Hepatocyte (in vitro differentiated cells): ENCODE results near the gene OR51V1. TPM values are rescaled to one million over a fixed set of nuclear protein-coding genes. Genes with fewer than 3 reads are reported as not detected.

Source experiments
- DNase-seq: peaks from one replicate; pipeline ENCODE4 v3.0.0-alpha.2; 2016; ENCODE audit warnings: low spot score
- H2AFZ ChIP-seq: fragments of 200-600 bp; sonication (generic); 2 replicates; pipeline ENCODE4 v1.6.0; 2016; ENCODE audit warnings: antibody characterized with exemption, mild to moderate bottlenecking
- H3K27ac ChIP-seq: fragments of 200-600 bp; sonication (generic); 2 replicates; pipeline ENCODE4 v1.5.1; 2016; ENCODE audit warnings: mild to moderate bottlenecking
- H3K27me3 ChIP-seq: fragments of 200-600 bp; sonication (generic); 2 replicates; pipeline ENCODE4 v1.6.1; 2016
- H3K36me3 ChIP-seq: fragments of 200-600 bp; sonication (generic); replicated peaks from 2 replicates; pipeline ENCODE4 v1.5.1; 2016; ENCODE audit warnings: low read depth; ENCODE audit not compliant: insufficient read depth
- H3K4me1 ChIP-seq: fragments of 200-600 bp; sonication (generic); 2 replicates; pipeline ENCODE4 v1.5.1; 2016; ENCODE audit warnings: mild to moderate bottlenecking, moderate library complexity; ENCODE audit not compliant: insufficient read depth
- H3K4me2 ChIP-seq: fragments of 200-600 bp; sonication (generic); 2 replicates; pipeline ENCODE4 v1.6.0; 2016
- H3K4me3 ChIP-seq: fragments of 200-600 bp; sonication (generic); 2 replicates; pipeline ENCODE4 v1.5.1; 2016; ENCODE audit warnings: mild to moderate bottlenecking
- H3K79me2 ChIP-seq: fragments of 200-600 bp; sonication (generic); 2 replicates; pipeline ENCODE4 v1.6.0; 2017; ENCODE audit warnings: mild to moderate bottlenecking
- H3K9me2 ChIP-seq: fragments of 200-600 bp; sonication (generic); replicated peaks from 2 replicates; pipeline ENCODE4 v1.6.0; 2017; ENCODE audit warnings: mild to moderate bottlenecking; ENCODE audit not compliant: insufficient read depth
- H3K9me3 ChIP-seq: fragments of 200-600 bp; sonication (generic); 2 replicates; pipeline ENCODE4 v1.5.1; 2016; ENCODE audit warnings: low read depth, mild to moderate bottlenecking
- H4K20me1 ChIP-seq: fragments of 200-600 bp; sonication (generic); 2 replicates; pipeline ENCODE4 v1.6.0; 2016; ENCODE audit warnings: mild to moderate bottlenecking; ENCODE audit not compliant: insufficient read depth, poor library complexity, severe bottlenecking
- EZH2 ChIP-seq: fragments of 200-600 bp; sonication (generic); IDR thresholded peaks from 2 replicates; pipeline ENCODE4 v1.6.1; 2016; ENCODE audit warnings: antibody characterized with exemption, mild to moderate bottlenecking, borderline replicate concordance
- EZH2phosphoT487 ChIP-seq: fragments of 200-600 bp; sonication (generic); IDR thresholded peaks from one replicate; pipeline ENCODE4 v1.6.1; 2018; ENCODE audit warnings: antibody characterized with exemption, mild to moderate bottlenecking, low read depth, moderate library complexity; ENCODE audit not compliant: unreplicated experiment, severe bottlenecking
- WGBS: methylation state at CpG from one replicate; pipeline ENCODE4 v1.1.6; 2016; ENCODE audit warnings: low lambda C conversion rate; ENCODE audit errors: missing lambda C conversion rate; 5-methylcytosine and 5-hydroxymethylcytosine counted together
- polyA plus RNA-seq: library from polyadenylated mRNA; unstranded; fragments of >200 nt; fragmentation: Nextera tagmentation; extraction: Ambion mirVana; gene quantifications from 2 replicates; pipeline ENCODE4 v1.2.1, GENCODE V29; 2016
- total RNA-seq: library from RNA; depleted of rRNA; stranded (reverse); fragments of >200 nt; gene quantifications from 2 replicates; pipeline ENCODE4 v1.2.3, GENCODE V29; 2014
- TF ChIP-seq, protein P1 (sequence below): fragments of 200-600 bp; sonication (generic); IDR thresholded peaks from 2 replicates; pipeline ENCODE4 v1.5.1; 2016; ENCODE audit warnings: antibody characterized with exemption, mild to moderate bottlenecking; ENCODE audit not compliant: poor library complexity

Gene OR51V1
- total and polyA plus RNA-seq, 2 experiments from 2014 or later, result not detected

DNA sequence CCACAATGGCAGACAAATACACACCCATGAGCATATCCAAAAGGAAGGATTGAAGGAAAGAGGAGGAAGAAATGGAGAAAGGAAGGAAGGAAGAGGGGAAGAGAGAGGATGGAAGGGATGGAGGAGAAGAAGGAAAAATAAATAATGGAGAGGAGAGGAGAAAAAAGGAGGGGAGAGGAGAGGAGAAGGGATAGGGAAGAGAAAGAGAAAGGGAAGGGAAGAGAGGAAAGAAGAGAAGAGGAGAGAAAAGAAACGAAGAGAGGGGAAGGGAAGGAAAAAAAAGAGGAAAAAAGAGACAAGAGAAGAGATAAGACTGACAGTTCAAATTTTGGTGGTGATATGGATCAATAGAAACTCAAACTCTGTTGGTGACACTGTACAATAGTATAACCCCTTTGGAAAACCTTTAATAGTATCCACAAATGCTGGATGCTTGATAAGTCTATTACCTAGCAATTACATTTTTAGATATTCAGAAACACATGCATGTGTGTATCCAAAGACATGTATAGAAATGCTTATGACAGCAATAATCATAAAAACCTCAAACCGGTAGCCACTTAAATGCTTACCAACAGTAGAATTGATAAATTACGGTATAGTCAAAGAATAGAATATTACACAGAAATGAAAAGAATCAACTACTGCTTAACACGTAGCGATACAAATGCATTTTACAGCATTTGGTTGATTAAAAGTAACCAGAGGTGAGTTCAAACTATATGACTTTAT lies 35.0 kb upstream of the OR51V1 start:
- Histone ChIP-seq H3K36me3 (no peaks in the 10 kb centered on the region), H3K27ac (no peak overlapping the region), H3K79me2 (no peaks in the 10 kb centered on the region), H3K4me3 (no peak overlapping the region), H3K4me1 (no peaks in the 10 kb centered on the region), H3K9me2 (no peaks in the 10 kb centered on the region), H3K9me3 (no peaks in the 10 kb centered on the region), H4K20me1 (no peaks in the 10 kb centered on the region), H3K4me2 (no peak overlapping the region), H3K27me3 (no peaks in the 10 kb centered on the region), H2AFZ (no peak overlapping the region)
- WGBS, result 96% methylated on average over 5 of the region's 5 CpGs
- no peak for DNase-seq
- TF ChIP-seq, protein P1, sequence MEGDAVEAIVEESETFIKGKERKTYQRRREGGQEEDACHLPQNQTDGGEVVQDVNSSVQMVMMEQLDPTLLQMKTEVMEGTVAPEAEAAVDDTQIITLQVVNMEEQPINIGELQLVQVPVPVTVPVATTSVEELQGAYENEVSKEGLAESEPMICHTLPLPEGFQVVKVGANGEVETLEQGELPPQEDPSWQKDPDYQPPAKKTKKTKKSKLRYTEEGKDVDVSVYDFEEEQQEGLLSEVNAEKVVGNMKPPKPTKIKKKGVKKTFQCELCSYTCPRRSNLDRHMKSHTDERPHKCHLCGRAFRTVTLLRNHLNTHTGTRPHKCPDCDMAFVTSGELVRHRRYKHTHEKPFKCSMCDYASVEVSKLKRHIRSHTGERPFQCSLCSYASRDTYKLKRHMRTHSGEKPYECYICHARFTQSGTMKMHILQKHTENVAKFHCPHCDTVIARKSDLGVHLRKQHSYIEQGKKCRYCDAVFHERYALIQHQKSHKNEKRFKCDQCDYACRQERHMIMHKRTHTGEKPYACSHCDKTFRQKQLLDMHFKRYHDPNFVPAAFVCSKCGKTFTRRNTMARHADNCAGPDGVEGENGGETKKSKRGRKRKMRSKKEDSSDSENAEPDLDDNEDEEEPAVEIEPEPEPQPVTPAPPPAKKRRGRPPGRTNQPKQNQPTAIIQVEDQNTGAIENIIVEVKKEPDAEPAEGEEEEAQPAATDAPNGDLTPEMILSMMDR, result no peak
- TF ChIP-seq EZH2 (no peak), EZH2phosphoT487 (no peak)

DNA sequence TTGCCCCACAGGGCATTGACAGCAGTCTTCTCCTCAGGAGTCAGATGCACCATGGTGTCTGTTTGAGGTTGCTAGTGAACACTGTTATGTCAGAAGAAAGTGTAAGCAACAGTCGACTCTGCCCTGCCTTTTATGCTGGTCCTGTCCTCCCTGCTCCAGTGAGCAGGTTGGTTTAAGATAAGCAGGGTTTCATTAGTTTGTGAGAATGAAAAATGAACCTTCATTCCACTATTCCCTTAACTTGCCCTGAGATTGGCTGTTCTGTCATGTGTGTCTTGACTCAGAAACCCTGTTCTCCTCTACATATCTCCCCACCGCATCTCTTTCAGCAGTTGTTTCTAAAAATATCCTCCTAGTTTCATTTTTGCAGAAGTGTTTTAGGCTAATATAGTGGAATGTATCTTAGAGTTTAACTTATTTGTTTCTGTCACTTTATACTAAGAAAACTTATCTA lies 33.9 kb upstream of the OR51V1 start, which contains the start of gene HBD:
Gene HBD, minus strand, starts transcription at position 103 of the 454 bp plus-strand sequence. Its CDS starts 50 bp downstream, at position 53.
- Histone ChIP-seq H3K9me3 (no peaks in the 10 kb centered on the region), H3K9me2 (no peaks in the 10 kb centered on the region), H3K27ac (no peak within 1 kb of the TSS), H3K27me3 (no peaks in the 10 kb centered on the region), H3K4me2 (no peak within 1 kb of the TSS), H3K4me3 (no peak within 1 kb of the TSS), H3K79me2 (no peaks in the 10 kb centered on the region), H3K4me1 (no peaks in the 10 kb centered on the region), H3K36me3 (no peaks in the 10 kb centered on the region), H4K20me1 (no peaks in the 10 kb centered on the region), H2AFZ (no peak within 1 kb of the TSS)
- 69% methylated on average over 2 of the region's 2 CpGs for WGBS
- TF ChIP-seq EZH2phosphoT487 (no peak), EZH2 (no peak)
- TF ChIP-seq, protein P1, result no peak
- DNase-seq, result no peak

DNA sequence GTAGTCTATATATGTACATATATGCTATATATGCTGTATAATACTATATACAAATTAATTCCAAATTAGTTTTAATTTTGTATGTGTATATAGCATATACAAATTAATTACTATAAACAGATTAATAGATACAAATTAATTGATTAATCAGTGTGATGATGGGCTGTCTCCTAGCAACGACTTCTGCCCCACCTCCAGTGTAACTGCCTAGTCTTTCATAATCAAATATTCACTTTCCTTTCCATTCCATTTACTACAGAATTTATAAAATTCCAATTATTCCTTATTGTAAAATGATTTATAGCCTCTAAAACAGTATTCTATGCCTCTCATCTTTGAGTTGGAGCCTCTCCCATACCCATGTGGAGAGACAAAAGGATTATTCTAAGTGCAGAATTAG lies 32.8 kb upstream of the OR51V1 start:
- TF ChIP-seq EZH2 (no peak), EZH2phosphoT487 (no peak)
- TF ChIP-seq, protein P1, result no peak
- no peaks in the 10 kb centered on the region for H3K4me1 ChIP-seq
- H4K20me1 ChIP-seq, result no peaks in the 10 kb centered on the region
- no peaks in the 10 kb centered on the region for H3K27me3 ChIP-seq
- H3K27ac ChIP-seq, result no peak overlapping the region
- no peaks in the 10 kb centered on the region for H3K9me2 ChIP-seq
- no peaks in the 10 kb centered on the region for H3K36me3 ChIP-seq
- no peaks in the 10 kb centered on the region for H3K9me3 ChIP-seq
- WGBS, result 86% methylated on average over 1 of the region's 1 CpG
- no peak overlapping the region for H2AFZ ChIP-seq
- H3K4me2 ChIP-seq, result no peak overlapping the region
- no peak for DNase-seq
- H3K4me3 ChIP-seq, result no peak overlapping the region
- H3K79me2 ChIP-seq, result no peaks in the 10 kb centered on the region
